Ureter (tissue), 1 donor: ENCODE data around the gene CACNA2D1. TPM values are rescaled to one million over a fixed set of nuclear protein-coding genes. Genes with fewer than 3 reads are reported as not detected.

Source experiments
- DNase-seq: peaks from one replicate; pipeline ENCODE4 v3.0.0-alpha.2; 2020; ENCODE audit warnings: low spot score
- total RNA-seq: library from RNA; stranded (reverse); gene quantifications from one replicate; pipeline ENCODE4 v1.2.4, GENCODE V29; 2023
- donor health status: DM: yes; HTN: yes; CAD: no.

The CACNA2D1 gene
- total RNA-seq, 1 donor from 2014 or later: 20.2 TPM

DNA sequence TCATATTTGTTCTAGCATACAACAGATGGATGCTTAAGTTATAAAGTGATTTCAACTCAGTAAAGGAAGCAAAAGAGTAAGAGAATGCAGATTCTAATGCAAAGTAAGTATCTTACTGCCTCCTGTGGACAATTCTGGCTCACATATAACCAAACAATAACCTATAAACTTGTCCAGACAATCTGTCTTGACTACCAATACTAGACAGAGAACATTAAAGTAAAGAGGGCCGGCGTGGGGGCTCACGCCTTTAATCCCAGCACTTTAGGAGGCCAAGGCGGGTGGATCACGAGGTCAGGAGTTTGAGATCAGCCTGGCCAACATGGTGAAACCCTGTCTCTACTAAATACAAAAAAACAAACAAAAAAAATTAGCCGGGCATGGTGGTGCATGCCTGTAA, 329.3 kb downstream of the CACNA2D1 start:
- DNase-seq: no peak

DNA sequence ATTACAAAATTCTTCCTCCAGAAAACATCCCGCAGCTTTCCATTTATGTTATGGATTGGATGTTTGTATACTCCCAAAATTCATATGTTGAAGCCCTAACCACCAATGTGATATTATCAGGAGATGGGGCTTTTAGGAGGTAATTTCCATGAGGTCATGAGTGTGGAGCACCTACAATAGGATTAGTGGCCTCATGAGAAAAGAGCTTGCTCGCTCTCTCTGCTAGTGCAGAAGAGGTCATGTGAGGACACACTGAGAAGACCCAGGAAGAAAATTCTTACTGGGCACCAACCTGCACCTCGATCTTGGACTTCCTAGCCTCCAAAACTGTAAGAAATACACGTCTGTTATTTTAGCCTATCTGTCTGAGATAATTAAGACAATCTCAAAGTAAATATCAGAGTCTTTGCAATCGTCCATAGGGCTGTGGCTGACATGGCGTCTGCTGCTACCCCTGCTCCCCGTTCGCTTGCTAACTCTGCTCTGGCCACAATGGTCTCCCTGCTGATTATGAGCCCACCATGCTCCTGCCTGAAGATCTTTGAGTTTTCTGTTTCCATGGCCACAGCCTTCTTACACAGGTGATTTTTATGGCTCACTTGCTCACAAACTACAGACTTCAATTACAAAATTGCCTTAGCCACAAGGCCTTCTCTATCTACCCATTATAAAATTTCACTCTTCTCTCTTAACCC, 333.3 kb downstream of the CACNA2D1 start:
- no peak for DNase-seq

DNA sequence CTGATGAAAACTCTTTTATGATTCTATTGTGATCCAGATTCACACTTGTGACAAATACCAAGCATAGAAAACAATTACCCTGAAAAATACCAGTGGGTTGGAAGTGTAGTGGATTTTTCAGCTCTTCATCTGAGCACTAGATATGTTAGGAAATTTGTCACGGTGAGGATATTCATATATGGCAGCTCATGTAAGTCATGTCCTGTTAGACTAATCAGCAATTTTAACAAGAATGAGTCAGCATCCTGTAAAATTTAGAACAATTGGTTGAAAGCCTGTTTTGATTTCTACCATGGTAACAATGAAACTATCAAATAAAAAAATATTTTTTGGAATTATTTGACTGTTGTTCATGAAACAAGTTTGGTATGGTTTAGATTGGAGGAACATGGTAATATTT, 334.3 kb downstream of the CACNA2D1 start:
- no peak for DNase-seq

DNA sequence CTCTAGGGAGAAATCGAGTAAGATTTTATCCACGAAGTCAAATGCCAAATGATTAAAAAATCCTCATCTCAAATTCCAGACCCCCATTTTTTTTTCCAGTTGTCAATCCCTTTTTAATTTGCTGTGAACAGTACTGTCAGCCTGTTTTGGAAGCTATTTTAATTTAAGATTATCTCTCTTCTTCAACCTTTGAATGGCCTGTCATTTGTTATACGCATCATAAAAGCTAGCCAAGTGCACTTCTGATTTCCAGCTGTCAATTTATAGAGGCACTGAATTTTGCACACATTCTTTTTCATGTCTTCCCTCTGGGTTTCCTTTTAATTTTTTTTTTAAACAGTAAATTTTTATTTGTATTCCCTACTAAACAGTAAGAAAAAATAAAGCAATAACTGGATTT, 337.4 kb downstream of the CACNA2D1 start:
- DNase-seq: no peak

DNA sequence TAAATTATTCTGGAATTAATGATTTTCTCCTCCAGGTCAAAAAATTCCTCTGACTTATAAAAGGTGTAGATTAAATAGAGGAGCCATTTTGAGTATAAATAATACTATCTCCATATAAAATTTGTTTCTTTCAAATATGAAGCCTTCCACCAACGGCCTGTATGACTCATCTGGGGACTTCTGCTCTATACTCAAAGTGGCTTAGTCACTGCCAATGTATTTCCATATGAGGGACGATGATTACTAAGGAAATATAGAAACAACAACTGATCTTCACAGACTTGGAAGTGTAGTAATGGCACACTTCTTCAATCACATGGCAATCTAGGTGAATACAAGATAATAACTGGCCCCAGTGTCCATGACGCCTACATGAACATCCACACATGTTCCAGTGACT, 338.1 kb downstream of the CACNA2D1 start:
- DNase-seq: no peak

DNA sequence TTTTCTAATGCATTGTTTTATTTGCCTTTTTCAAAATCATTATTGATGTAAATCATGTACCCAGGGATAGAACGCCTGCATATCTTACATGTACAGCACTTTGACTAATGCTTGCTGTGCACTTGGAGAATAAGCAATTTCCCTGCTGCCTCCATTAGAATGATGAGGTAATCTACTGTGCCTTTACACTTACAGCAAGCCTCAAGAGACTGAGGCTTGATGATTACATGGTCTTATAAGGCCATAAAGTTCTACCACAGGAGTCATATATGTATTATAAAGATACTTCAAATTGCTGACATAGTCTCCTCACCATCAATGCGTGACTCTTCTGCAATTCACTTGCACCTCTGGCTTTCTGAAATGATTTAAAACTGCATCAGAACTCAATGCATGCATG, 345.2 kb downstream of the CACNA2D1 start:
- DNase-seq: no peak

DNA sequence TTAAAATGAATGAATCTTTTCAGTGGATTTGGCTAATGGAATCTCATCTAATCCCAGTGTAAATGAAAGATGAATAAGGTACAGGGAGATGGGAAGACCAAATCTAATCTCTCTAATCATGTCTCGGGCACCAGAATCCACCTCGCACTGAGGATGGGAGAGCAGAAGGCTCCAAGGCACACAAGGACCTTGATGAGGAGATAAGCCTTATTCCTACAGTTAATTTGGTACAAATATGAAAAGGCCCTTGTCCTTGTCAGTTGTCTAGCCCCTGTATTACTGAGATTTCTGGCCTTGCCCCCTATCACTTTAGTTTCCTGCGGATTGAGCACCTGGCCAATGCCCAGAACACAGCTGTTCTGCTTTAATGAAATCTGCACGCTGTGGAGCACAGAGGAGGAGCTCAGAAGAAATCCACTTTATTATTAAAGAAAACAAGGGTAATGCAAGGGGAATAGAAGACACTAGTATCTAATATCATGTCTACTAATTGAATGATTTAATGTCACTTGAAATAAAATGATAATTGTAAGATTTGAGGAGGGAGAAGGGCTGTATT, 352.4 kb downstream of the CACNA2D1 start:
- no peak for DNase-seq

DNA sequence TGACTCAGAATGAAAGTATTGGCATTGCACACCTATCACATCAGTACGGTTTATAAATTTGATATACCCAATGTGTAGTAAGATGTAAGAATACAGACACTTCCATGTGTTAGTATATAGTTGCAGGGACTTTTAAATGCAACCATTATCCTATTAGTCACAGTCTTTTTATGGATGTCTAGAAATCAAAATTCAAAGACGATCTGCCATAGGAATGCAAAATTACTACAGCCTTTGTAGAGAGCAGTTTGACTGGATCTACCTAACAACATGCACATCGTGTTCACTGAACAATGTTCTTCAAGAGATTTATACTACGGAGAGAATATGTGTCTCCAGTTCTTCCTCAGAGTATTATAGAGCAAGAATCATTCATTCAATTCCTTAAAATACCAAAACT, 356.5 kb downstream of the CACNA2D1 start:
- no peak for DNase-seq

DNA sequence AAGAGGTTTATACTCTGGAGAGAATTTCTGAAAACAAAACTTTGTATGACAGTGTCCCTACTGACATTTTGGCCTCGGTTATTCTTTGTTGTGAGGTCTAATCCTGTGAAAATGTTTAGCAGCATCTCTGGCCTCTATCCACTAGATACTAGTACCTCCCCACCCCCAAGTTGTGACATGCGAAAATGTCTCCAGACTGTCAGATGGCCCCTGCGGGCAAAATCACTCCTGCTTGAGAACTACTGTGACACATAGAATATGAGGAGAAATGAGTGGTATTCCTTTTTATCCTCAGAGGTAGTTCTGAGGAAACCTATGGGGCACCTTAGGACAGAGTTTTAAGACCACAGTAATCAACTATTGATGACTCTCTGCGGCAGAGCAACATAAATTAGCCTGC, 358.5 kb downstream of the CACNA2D1 start:
- DNase-seq: no peak

DNA sequence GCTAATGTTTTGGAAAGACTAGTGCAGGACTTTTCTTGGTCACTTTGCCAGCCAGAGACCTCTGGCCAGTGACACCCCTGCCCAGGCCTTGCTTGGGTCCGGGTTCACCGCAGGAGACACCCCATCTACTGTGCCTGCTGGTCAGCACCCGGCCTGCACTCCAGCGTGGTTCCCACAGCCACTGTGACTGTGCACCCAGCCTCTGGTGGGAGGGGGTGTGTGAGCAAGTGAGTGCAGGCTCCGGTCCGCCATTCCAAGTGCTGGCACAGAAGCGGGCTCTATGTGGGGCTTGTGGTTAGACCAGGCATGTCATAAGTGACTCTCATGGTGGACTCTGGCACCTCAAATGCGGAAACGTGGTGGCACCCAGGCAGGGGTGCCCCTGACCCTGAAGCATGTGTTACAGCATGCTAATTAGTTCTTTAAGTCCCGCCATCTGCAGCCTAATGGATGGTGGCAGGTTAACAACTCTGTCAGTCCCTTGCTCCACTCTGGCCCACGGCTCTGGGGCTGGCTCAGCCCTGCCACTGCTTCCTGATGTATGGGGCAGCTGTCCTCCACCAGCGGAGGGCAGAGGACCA, 361.8 kb downstream of the CACNA2D1 start:
- no peak for DNase-seq

DNA sequence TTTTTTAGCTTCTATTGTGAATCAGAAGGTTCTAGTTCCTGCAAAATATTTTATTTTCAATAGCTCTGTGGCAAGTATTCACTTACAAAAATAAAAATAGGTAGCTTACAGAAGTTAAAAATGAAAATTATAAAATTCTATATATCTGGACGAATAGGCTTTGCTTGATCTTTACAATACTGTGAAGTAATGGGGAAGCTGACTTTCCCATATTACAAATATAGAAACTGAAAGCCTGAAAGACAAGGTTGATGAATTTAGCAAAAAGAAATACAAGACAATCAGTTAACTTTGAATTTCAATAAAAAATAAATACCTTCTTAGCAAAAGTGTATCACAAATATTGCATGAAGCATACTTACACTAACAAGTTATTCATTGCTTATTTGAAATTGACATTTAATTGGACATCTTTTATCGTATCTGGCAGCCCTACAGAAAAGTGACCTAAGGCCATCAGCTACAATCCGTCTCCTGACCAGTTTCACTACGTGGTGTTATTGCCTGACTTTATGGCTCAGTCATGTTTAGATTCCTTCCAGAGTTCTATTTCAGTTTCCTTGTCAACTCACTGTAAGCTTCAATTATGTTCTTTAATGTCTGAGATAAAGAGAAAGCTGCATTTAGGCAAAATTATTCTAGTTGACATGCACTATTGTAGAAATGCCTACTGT, 363.2 kb downstream of the CACNA2D1 start:
- no peak for DNase-seq

DNA sequence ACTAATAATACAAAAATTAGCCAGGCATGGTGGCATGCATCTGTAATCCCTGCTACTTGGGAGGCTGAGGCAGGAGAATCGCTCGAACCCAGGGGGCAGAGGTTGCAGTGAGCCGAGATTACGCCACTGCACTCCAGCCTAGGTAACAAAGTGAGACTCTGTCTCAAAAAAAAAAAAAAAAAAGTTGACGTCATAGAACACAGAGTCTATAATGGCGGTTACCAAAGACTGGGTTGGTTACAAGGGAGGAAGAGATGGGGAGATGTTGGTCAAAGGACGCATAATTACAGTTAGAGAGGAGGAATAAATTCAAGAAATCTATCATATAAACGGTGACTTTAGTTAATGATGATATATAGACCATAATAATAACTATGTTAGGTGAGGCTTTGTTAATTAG, 364.1 kb downstream of the CACNA2D1 start:
- DNase-seq: no peak

DNA sequence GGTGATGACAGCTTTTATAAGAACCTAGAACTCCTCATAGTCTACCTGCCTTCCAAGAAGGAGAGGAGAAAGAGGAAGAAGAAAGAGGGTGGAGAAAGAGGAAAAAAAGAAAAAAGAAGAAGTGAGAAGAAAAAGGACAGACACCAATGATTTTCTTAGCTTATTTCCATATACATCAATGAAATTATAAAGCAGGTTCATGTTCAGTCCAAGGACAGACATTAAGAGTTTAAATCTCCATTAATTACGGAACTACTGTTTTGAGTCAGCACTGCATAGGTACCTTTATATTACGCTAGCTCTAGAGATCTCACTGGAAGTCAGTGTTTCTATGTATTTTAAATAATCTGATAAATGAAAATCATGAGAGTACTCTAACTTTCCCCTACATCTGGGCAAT, 364.8 kb downstream of the CACNA2D1 start:
- no peak for DNase-seq

DNA sequence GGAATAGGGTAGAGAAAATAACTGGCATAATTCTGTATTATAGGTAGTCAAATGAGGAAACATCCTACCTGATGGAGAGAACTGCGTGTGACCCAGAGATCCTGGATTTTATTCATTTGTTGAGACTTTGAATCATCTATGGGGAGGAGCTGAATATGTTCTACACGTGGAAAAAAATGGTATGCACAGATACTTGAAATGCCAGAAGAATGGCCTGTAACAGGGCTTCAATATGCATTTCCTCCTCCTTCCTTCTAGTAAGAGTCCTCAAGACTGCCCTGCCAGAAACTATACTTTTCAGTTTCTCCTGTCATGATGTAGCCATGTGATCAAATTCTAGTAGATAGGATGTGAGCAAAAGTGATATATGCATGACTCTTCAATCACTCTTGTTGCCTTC, 372.1 kb downstream of the CACNA2D1 start:
- DNase-seq: no peak

DNA sequence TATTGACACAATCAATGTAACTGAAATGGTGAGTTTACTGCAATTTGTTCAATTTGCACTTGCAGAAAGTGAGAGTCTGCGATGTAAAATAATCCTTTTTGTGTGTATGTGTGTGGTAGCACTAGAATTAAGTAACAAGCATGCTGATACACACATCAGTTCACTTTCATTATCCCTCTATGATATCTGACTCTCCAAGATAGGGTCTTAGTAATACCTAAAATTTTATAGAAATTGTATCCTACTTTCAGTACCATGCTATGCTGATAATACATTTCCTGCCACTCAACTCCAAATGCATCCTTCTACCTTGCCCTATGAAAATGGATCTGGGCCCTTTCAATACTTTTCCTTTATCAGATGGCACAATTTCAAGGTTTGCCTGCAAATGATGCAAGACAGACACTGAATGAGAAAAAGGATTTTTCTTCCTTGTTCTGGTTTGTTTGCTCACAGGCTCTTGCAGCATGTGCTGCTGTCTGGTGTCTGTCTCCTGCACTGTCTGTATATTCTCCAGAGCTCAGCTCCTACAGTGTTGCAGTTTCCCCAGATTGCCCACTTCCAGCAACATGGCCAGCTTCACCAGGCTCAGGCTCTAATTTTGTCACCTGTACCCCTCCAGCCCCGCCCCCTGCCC, 375.8 kb downstream of the CACNA2D1 start:
- no peak for DNase-seq

DNA sequence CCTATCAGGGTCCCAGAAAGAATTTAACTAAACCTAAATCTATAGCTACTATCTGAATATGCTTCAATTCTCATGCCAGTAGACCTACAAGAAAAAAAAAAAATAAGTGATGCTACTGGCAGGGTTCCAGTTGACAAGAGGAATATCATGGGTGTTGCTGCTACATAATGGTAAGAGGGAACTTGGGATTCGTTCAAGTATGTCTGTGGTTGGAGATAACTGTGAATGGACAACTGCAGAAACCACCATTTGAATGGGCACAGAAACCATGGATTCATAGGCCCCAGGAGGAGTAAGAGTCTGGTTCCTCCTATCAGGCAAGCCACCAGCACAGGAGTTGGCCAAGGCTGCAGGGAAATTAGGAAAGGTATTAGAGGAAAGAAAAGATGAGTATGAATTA, 386.1 kb downstream of the CACNA2D1 start:
- DNase-seq: no peak

DNA sequence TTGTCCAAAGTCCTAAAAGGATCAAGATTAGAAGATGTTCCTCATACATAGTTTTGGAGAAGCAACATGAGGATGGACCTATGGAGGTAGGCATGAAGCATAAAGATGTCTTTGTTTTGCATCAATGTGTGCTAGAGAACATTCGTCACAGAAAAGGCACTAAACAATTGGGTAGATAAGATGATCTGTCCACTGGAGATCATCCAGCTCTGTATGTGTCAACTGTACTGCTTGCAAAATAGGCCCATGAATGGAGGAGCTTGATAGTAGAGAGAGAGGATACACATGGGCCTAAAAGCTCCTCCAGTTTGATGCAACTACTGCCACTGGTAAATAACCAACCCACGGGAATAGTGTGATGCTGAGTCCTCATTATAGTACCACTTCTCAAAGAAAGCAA, 387.3 kb downstream of the CACNA2D1 start:
- DNase-seq: no peak

DNA sequence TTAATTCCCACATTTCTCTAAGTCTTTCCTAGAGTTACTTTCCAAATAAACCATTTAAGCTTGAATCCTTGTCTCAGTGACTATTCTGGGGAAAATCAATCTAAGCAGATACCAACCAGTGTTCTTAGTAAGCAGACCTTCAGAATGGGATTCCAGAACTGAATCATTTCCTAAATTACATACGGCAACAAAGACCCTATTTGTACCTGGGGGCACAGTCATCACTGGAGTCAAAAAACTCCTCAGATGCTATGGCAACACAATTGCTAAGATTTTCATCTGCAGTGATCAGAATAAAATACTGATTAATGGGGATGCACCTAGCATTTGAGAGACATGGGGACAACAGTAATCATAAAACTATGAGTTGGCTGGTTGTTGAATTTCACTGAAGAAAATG, 389.0 kb downstream of the CACNA2D1 start:
- no peak for DNase-seq

DNA sequence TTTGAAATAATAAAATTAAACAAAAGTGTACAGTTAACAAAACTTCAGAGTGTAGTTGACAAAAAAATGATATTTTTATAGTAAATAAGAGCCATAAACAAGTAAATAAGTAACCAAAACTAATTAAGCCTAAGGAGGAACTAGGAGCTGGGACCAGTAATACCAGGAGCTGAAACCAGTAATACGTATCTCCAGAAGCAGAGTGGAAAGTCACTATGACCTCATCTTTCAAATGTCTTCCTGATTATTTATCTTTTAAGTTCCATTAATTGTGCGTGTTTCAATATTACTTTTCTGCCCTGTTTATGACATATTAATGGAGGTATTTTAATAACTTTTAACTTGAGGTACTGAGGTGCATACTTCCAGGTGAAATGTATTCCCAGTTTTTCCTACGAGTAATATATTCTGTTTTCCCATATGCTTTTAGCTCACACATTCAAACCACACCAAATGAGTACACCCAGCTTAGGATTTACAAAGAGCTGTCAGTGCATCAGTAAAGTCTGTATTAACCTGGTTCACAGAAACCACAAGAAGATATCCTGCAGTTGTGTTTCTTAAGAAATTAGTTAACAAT, 390.0 kb downstream of the CACNA2D1 start:
- no peak for DNase-seq

DNA sequence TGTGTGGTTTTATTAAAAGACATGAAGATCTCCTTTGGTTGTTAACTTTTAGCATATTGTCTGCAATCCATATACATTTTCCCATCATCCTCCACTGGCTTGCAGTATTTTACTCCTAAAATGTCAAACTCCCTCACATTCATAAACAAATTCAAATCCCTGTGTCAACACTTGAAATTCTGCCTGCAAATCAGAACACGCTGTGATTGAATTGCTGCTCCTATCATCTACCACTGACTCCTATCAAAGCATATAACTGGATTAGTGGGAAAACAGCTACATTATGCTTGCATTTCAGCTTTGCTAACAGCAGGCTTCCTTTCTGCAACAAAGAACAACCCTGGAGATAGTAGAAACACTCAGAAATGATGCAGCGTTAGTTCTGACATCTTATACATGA, 392.0 kb downstream of the CACNA2D1 start:
- no peak for DNase-seq

DNA sequence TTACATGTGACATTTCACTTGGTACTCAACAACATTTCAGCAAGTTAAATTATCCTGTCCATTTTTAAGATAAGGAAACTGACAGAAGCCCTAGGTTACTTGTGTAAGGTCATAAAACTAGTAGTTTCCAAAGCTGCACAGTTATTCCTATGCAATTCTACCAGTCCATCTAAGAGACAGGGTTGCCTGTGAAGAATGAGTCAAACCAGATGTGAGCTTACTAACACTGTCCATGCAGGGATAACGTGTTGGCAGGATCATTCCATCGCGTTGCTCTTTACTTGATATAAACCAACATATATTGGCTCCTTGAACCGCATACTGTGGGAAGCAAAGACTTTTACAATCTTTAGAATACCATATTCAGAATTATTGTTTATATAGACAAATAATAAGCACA, 392.8 kb downstream of the CACNA2D1 start:
- DNase-seq: no peak

DNA sequence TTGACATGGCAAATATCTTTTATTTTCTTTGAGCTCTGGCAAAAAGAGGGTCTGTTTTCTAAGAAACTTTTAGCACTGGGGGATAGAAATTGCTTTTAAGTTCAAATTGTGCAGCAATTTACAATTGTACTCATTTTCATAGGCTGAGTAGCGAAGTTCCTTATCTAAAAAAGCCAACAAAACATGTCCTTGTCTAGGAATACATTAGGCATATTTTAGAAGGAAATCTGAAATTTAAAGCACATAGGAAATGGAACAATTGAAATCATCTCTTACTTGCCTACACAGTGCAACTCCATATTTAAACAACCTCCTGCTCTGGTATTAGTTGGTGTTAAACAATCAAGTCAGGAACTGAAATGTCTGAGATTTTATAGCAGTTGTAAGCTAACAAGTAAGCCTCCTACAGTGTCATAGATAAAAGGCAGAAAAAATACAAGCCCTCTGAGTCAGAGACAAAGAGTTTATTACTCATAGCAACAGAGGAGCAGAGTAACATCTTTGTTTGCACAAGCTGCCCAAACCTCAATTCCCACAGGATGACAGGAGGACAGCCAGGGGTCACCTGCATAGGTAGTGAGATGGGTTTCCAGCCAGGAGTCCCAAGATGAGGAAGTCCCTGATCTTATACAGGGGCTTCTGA, 393.6 kb downstream of the CACNA2D1 start:
- no peak for DNase-seq
